K562 (cell line): ENCODE results near the gene TUBA1B. TPM values are rescaled to one million over a fixed set of nuclear protein-coding genes. Genes with fewer than 3 reads are reported as not detected.

Experiments
- BCL6 ChIP-seq: fragments of 250-450 bp; sonication (Bioruptor Pico); IDR thresholded peaks from 2 replicates; pipeline ENCODE4 v1.4.0; 2020
- CBFB ChIP-seq: sonication (generic); formaldehyde crosslinking; IDR thresholded peaks from 2 replicates; pipeline ENCODE4 v1.4.0; 2020; ENCODE audit warnings: mild to moderate bottlenecking, missing genetic modification reagents
- ERF ChIP-seq: fragments of 450-650 bp; formaldehyde crosslinking; IDR thresholded peaks from 2 replicates; pipeline ENCODE4 v1.4.0; 2020; ENCODE audit warnings: mild to moderate bottlenecking, mixed read lengths
- HIVEP1 ChIP-seq: fragments of 250-450 bp; sonication (Bioruptor Pico); IDR thresholded peaks from 2 replicates; pipeline ENCODE4 v1.4.0; 2020; ENCODE audit warnings: mild to moderate bottlenecking
- MIER1 ChIP-seq: fragments of 450-650 bp; IDR thresholded peaks from 2 replicates; pipeline ENCODE4 v1.6.1; 2016; ENCODE audit warnings: antibody characterized with exemption, mild to moderate bottlenecking, low read depth
- PHF8 ChIP-seq: fragments of 200-600 bp; sonication (generic); IDR thresholded peaks from 2 replicates; pipeline ENCODE4 v1.6.1; 2012; ENCODE audit warnings: mixed run types, mild to moderate bottlenecking, inconsistent platforms, low read length, moderate library complexity, borderline replicate concordance
- PHTF2 ChIP-seq: fragments of 250-450 bp; sonication (Bioruptor Pico); IDR thresholded peaks from 2 replicates; pipeline ENCODE4 v1.5.0; 2021; ENCODE audit warnings: mild to moderate bottlenecking
- RBM14 ChIP-seq: fragments of 200-400 bp; formaldehyde crosslinking; IDR thresholded peaks from 2 replicates; pipeline ENCODE4 v1.6.1; 2018; ENCODE audit warnings: low read depth, mild to moderate bottlenecking, low read length, moderate library complexity, borderline replicate concordance; ENCODE audit not compliant: insufficient read depth
- SRSF9 ChIP-seq: fragments of 200-400 bp; formaldehyde crosslinking; IDR thresholded peaks from 2 replicates; pipeline ENCODE4 v1.6.1; 2017; ENCODE audit warnings: low read depth, low read length, borderline replicate concordance
- TAF7 ChIP-seq: fragments of 450-650 bp; IDR thresholded peaks from 2 replicates; pipeline ENCODE4 v1.6.1; 2016; ENCODE audit warnings: missing genetic modification characterization, missing compliant biosample characterization
- ZFP30 ChIP-seq: fragments of 250-450 bp; sonication (Bioruptor Pico); IDR thresholded peaks from 2 replicates; pipeline ENCODE4 v1.8.0; 2022; ENCODE audit warnings: moderate library complexity, mild to moderate bottlenecking, inconsistent platforms, borderline replicate concordance
- ZNF274 ChIP-seq: IDR thresholded peaks from 2 replicates; pipeline ENCODE4 v1.6.1; 2011; ENCODE audit warnings: low read depth, mild to moderate bottlenecking, low read length, moderate library complexity, borderline replicate concordance
- ZNF384 ChIP-seq: IDR thresholded peaks from 2 replicates; pipeline ENCODE4 v1.6.1; 2012; ENCODE audit warnings: low read depth, low read length, improper control_type of control experiment
- ZNF592 ChIP-seq: fragments of 450-650 bp; IDR thresholded peaks from 2 replicates; pipeline ENCODE4 v1.6.1; 2017; ENCODE audit warnings: antibody characterized with exemption, mild to moderate bottlenecking
- polyA plus RNA-seq, 8 experiments: library from polyadenylated mRNA; depleted of rRNA in 4 of 8; stranded (reverse) in 5 of 8; unstranded in 3 of 8; fragments of >200 nt; fragmentation: Nextera tagmentation in 2 of 8; fragmentation: Illumina TruSeq in 1 of 8; extraction: Ambion mirVana in 2 of 8; extraction: Trizol in 1 of 8; gene quantifications; 2 replicates each; pipeline versions ENCODE4 v1.2.1 to v1.2.3, GENCODE V29; 2011 to 2014; ENCODE audit warnings: inconsistent platforms in 1 of 8, missing spikeins in 1 of 8
- total RNA-seq, 7 experiments: library from RNA; depleted of rRNA in 6 of 7; stranded (reverse); fragments of >200 nt in 6 of 7; fragmentation: Illumina TruSeq in 2 of 7; extraction: Trizol in 2 of 7; gene quantifications; 2 replicates each; pipeline versions ENCODE4 v1.2.1 to v1.2.3, GENCODE V29; 2011 to 2021; ENCODE audit warnings: low replicate concordance in 1 of 7
- TF ChIP-seq, protein P1 (sequence below): fragments of 450-650 bp; IDR thresholded peaks from 2 replicates; pipeline ENCODE4 v1.6.1; 2016; ENCODE audit warnings: mild to moderate bottlenecking
- TF ChIP-seq, protein P2 (sequence below): fragments of 150-350 bp; IDR thresholded peaks from 2 replicates; pipeline ENCODE4 v1.6.1; 2014; ENCODE audit warnings: low read depth, mild to moderate bottlenecking, low read length, borderline replicate concordance

The TUBA1B gene
- total and polyA plus RNA-seq, 9 of the 15 experiments (the other 6 are each of a cell fraction or from before 2014, with no cell fraction given): 2,189 to 4,624 (median 2,628) TPM

DNA sequence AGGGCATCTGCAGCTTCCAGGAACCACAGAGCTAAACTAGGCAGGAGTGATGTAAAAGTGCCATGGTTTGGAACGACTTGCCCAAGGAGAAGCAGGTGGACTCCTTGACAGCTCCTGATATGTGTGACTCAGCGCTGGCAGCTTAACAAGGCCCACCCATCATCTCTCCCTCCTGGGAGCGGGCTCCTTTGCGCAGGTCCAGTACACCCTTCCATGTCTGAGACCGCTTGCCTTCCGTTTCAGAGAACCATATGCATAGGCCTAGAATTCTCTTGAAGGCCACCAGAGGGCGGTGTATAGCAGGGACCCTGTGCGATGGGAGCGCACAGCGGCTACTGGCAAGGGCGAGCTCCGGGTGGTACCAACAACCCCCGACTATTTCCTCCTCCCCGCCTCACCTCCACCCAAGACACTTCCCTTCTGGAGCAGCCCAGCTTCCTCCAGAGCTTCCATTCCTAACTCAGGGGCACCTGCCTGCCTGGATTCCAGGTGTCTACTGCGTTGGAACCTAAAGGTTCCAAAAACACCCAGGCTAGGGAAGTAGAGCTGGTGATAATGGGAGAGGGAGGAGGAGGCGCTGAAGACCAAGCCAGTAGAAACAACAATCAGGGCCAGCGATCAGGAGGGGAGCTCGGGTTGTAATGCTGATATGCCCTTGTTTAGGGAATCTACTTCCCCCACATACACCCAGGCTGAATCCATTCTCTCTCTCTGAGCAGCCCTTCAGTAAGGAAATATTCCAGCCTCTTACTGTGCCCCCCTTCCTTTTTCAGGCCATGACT lies 42.9 kb downstream of the TUBA1B start (continued):
- TF ChIP-seq ZNF274: no peak
- TF ChIP-seq CBFB (CRISPR knock-in tag): 0 out of 2 replicates have a peak, but pooled peaks have one; percentile 29
- TF ChIP-seq ZNF384: peak; percentile 45; the same call in 1 of the 2 replicates
- no peak for TF ChIP-seq PHTF2 (CRISPR knock-in tag)
- TF ChIP-seq MIER1: no peak
- TF ChIP-seq, protein P1, sequence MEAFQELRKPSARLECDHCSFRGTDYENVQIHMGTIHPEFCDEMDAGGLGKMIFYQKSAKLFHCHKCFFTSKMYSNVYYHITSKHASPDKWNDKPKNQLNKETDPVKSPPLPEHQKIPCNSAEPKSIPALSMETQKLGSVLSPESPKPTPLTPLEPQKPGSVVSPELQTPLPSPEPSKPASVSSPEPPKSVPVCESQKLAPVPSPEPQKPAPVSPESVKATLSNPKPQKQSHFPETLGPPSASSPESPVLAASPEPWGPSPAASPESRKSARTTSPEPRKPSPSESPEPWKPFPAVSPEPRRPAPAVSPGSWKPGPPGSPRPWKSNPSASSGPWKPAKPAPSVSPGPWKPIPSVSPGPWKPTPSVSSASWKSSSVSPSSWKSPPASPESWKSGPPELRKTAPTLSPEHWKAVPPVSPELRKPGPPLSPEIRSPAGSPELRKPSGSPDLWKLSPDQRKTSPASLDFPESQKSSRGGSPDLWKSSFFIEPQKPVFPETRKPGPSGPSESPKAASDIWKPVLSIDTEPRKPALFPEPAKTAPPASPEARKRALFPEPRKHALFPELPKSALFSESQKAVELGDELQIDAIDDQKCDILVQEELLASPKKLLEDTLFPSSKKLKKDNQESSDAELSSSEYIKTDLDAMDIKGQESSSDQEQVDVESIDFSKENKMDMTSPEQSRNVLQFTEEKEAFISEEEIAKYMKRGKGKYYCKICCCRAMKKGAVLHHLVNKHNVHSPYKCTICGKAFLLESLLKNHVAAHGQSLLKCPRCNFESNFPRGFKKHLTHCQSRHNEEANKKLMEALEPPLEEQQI: no peak
- no peak for TF ChIP-seq RBM14
- no peak for TF ChIP-seq BCL6 (CRISPR knock-in tag)
- TF ChIP-seq TAF7 (tag): no peak
- TF ChIP-seq HIVEP1: no peak
- TF ChIP-seq PHF8: peak; percentile 22; the same call in 1 of the 2 replicates
- no peak for TF ChIP-seq ZFP30 (CRISPR knock-in tag)
- no peak for TF ChIP-seq SRSF9
- peak; percentile 62 for TF ChIP-seq ZNF592
- TF ChIP-seq, protein P2, sequence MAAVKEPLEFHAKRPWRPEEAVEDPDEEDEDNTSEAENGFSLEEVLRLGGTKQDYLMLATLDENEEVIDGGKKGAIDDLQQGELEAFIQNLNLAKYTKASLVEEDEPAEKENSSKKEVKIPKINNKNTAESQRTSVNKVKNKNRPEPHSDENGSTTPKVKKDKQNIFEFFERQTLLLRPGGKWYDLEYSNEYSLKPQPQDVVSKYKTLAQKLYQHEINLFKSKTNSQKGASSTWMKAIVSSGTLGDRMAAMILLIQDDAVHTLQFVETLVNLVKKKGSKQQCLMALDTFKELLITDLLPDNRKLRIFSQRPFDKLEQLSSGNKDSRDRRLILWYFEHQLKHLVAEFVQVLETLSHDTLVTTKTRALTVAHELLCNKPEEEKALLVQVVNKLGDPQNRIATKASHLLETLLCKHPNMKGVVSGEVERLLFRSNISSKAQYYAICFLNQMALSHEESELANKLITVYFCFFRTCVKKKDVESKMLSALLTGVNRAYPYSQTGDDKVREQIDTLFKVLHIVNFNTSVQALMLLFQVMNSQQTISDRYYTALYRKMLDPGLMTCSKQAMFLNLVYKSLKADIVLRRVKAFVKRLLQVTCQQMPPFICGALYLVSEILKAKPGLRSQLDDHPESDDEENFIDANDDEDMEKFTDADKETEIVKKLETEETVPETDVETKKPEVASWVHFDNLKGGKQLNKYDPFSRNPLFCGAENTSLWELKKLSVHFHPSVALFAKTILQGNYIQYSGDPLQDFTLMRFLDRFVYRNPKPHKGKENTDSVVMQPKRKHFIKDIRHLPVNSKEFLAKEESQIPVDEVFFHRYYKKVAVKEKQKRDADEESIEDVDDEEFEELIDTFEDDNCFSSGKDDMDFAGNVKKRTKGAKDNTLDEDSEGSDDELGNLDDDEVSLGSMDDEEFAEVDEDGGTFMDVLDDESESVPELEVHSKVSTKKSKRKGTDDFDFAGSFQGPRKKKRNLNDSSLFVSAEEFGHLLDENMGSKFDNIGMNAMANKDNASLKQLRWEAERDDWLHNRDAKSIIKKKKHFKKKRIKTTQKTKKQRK: no peak
- 0 out of 2 replicates have a peak, but pooled peaks have one; percentile 32 for TF ChIP-seq ERF
